Kidney epithelial cell (primary cell): ENCODE data around the gene MYH13. TPM values are rescaled to one million over a fixed set of nuclear protein-coding genes. Genes with fewer than 3 reads are reported as not detected.

Experiments
- DNase-seq: peaks from one replicate; pipeline ENCODE4 v3.0.0-alpha.2; 2010; ENCODE audit warnings: low read depth
- H3K27me3 ChIP-seq: 2 replicates; pipeline ENCODE4 v1.6.0; 2011; ENCODE audit warnings: low read length; ENCODE audit not compliant: control insufficient read depth, insufficient read depth
- H3K36me3 ChIP-seq: 2 replicates; pipeline ENCODE4 v1.5.1; 2011; ENCODE audit warnings: low read length; ENCODE audit not compliant: control insufficient read depth, insufficient read depth
- H3K4me3 ChIP-seq: 2 replicates; pipeline ENCODE4 v1.5.1; 2011; ENCODE audit warnings: low read depth, mild to moderate bottlenecking, control low read depth, low read length
- CTCF ChIP-seq: IDR thresholded peaks from 2 replicates; pipeline ENCODE4 v1.5.1; 2011; ENCODE audit warnings: mild to moderate bottlenecking, moderate library complexity, low read length, control low read depth, inconsistent platforms; ENCODE audit not compliant: insufficient read depth, poor library complexity, severe bottlenecking
- total RNA-seq: library from RNA; depleted of rRNA; stranded (reverse); fragments of >200 nt; gene quantifications from 2 replicates; pipeline ENCODE4 v1.2.3, GENCODE V29; 2015

MYH13 gene
- total RNA-seq, 1 donor from 2014 or later = not detected

GRCh38 chr17:10318535-10318934, 54.3 kb downstream of the MYH13 start:
- peaks cover 3% of the 10 kb centered on the region for H3K27me3 ChIP-seq
- no peak overlapping the region for H3K4me3 ChIP-seq
- no peak for TF ChIP-seq CTCF
- DNase-seq = no peak
- no peaks in the 10 kb centered on the region for H3K36me3 ChIP-seq

GRCh38 chr17:10317543-10317834, 55.3 kb downstream of the MYH13 start:
- no peaks in the 10 kb centered on the region for H3K36me3 ChIP-seq
- no peak for DNase-seq
- H3K4me3 ChIP-seq = no peak overlapping the region
- TF ChIP-seq CTCF = no peak
- H3K27me3 ChIP-seq = peaks cover 3% of the 10 kb centered on the region

GRCh38 chr17:10316801-10317542, 55.8 kb downstream of the MYH13 start:
- TF ChIP-seq CTCF = peak; percentile 57
- Histone ChIP-seq H3K27me3 (peaks cover 3% of the 10 kb centered on the region), H3K4me3 (no peak overlapping the region), H3K36me3 (no peaks in the 10 kb centered on the region)
- no peak for DNase-seq

- no peak for TF ChIP-seq CTCF
- no peak for DNase-seq
- no peak overlapping the region for H3K4me3 ChIP-seq
- H3K36me3 ChIP-seq = no peaks in the 10 kb centered on the region
- peaks cover 3% of the 10 kb centered on the region for H3K27me3 ChIP-seq
Measured at GRCh38 chr17:10314329-10314728, 58.5 kb downstream of the MYH13 start.

GRCh38 chr17:10313037-10313672, 59.7 kb downstream of the MYH13 start:
- TF ChIP-seq CTCF = no peak
- H3K36me3 ChIP-seq = no peaks in the 10 kb centered on the region
- no peaks in the 10 kb centered on the region for H3K27me3 ChIP-seq
- DNase-seq = no peak
- no peak overlapping the region for H3K4me3 ChIP-seq

- TF ChIP-seq CTCF = no peak
- H3K36me3 ChIP-seq = no peaks in the 10 kb centered on the region
Measured at GRCh38 chr17:10311131-10311530, 61.7 kb downstream of the MYH13 start.

More at GRCh38 chr17:10311131-10311530, 61.7 kb downstream of the MYH13 start:
- Histone ChIP-seq H3K27me3 (no peaks in the 10 kb centered on the region), H3K4me3 (no peak overlapping the region)
- DNase-seq = no peak
